Caki2 (cell line): Measurements from ENCODE around the gene PER2. TPM values are rescaled to one million over a fixed set of nuclear protein-coding genes. Genes with fewer than 3 reads are reported as not detected.
"Not testable (repeated sequence)": the region's sequence is repeated elsewhere in the genome, so short reads cannot be mapped to it uniquely, and the experiment has no call there.

ENCODE experiments used
- DNase-seq: peaks from one replicate; pipeline ENCODE4 v3.0.0-alpha.2; 2015; ENCODE audit warnings: low read depth
- in situ Hi-C: cut with HindIII; loops from 2 replicates; pipeline ENCODE4 v1.10.0; 2016; ENCODE audit warnings: low sequenced_read_pairs, low pct_unique_long_range_greater_than_20kb, mixed read lengths
- total RNA-seq: library from RNA; depleted of rRNA; stranded (reverse); fragments of >200 nt; shearing (Covaris generic); gene quantifications from 2 replicates; pipeline ENCODE4 v1.2.3, GENCODE V29; 2014; ENCODE audit warnings: low replicate concordance; rRNA removed

The PER2 gene, protein sequence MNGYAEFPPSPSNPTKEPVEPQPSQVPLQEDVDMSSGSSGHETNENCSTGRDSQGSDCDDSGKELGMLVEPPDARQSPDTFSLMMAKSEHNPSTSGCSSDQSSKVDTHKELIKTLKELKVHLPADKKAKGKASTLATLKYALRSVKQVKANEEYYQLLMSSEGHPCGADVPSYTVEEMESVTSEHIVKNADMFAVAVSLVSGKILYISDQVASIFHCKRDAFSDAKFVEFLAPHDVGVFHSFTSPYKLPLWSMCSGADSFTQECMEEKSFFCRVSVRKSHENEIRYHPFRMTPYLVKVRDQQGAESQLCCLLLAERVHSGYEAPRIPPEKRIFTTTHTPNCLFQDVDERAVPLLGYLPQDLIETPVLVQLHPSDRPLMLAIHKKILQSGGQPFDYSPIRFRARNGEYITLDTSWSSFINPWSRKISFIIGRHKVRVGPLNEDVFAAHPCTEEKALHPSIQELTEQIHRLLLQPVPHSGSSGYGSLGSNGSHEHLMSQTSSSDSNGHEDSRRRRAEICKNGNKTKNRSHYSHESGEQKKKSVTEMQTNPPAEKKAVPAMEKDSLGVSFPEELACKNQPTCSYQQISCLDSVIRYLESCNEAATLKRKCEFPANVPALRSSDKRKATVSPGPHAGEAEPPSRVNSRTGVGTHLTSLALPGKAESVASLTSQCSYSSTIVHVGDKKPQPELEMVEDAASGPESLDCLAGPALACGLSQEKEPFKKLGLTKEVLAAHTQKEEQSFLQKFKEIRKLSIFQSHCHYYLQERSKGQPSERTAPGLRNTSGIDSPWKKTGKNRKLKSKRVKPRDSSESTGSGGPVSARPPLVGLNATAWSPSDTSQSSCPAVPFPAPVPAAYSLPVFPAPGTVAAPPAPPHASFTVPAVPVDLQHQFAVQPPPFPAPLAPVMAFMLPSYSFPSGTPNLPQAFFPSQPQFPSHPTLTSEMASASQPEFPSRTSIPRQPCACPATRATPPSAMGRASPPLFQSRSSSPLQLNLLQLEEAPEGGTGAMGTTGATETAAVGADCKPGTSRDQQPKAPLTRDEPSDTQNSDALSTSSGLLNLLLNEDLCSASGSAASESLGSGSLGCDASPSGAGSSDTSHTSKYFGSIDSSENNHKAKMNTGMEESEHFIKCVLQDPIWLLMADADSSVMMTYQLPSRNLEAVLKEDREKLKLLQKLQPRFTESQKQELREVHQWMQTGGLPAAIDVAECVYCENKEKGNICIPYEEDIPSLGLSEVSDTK (N-terminal part only)
- total RNA-seq: 0.95 and 1.0 TPM in 2 replicates

DNA sequence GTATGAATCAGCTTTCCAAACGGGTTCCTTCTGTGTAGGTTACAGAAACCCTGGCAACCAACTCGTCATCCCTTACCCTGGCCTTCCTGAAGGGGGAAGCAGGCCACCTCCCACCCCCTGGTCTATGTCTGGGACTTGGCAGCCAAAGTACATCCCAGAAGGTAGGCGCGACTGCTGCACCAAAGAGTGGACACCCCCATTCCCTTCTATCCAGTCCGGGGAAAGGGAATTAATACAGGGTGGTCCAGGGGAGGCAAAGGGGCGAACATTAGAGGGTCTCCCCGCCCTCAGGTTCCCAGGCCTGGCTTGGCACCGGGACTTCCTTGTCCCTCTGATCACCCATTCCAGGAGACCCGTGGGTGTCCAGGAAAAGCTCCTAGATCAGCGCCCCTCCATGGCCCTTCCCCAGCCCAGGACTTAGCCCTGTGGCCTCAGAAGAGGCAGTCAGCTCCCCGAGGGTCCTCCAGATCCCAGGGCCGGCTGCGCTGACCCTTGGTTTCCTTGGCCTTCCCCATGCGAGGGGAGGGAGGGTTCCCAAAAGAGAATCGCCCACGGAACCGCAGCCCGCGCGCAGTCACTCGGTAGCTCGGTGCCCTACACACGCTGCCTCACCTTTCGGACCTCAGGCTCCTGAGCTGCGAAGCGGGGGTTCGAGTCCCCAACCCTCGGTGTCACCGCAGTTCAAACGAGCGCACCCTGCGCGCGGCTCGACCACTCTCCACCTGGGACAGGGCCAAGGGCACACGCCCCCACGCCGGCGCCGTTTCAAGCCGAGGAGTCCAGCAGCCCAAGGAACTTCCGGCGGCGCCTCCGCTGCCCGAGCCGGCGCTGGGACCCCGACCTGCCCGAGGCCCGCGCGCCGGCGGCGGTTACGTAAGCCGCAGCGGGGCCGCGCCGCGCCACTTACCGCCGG, at the start of gene PER2:
Gene PER2 (minus strand): TSS at position 874 of the 913 bp plus-strand sequence. CDS start 10,674 bp downstream, outside the sequence.
- in situ Hi-C loops: no loop called here
- DNase-seq: peak; percentile 74

DNA sequence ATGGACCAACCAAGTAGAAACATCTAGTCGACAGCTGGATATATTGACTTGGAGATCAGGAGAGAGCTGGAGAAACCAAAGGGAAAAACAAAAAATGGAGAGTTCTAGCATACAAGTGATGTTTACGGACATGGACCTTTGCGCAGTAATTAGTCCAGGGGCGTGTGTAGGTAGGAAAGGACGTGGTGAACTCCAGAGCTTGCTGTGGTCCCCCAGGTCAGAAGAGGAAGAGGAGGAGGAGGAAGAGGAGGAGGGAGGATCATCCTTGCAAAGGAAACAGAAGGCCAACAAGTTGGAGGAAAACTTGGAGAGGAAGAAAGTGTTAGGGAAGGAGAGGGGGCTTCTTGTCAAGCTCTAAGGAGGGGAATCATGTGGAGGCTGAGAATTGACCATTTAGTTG, 49.4 kb upstream of the PER2 start:
- in situ Hi-C loops: no loop called here
- DNase-seq: no peak

DNA sequence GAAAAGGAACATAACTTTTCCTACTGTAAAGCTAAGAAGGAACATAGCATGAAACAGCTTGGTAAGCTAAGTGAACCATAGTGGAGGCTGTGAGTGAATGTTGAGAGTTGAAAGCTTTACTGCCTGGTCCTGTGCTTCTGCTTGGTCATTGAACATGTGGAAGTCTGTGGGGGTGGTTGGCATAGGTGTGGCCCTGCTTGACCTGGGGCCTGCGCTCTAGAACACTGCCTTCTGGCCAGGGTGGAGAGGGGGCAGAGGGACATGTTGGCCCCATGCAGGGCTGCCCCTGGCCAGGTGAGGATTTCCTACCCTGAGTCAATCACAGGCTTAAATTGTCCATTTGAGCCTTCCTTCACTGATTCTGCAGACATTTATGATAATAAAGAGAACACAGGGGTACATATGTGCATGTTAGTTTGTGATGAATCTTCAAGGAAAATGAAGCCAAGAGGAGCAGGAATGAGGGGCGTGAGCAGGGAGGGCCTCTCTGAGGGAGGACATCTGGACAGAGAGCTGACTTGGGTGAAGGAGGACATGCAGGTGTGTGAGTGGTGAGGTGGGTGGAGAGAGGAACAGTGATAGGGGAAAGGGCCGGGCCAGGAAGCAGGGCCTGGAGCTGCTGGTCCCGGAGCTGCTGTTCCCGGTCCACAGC, 48.5 kb upstream of the PER2 start:
- no peak for DNase-seq

DNA sequence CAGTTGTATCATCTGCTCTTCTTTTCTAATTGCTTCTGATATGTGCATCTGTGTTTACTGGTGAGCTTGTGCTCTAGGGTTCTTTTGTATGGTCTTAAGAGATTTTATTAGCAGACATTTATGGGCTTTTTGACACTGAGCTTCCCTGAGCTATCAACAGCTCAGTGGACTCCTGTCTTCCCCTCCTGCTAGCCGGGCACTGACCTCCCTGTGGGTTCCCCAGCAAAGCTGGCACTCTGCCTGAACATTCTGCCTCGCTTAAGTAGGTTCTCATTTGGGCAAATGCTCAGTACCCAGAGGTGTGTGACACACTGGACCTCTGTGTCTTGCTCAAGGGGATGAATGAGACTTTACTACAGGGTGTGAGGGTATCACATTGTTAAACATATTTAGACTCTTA, 47.7 kb upstream of the PER2 start:
- in situ Hi-C loops: no loop called here
- no peak for DNase-seq

More for the DNA sequence above, 48.5 kb upstream of the PER2 start:
- in situ Hi-C loops: no loop called here

DNA sequence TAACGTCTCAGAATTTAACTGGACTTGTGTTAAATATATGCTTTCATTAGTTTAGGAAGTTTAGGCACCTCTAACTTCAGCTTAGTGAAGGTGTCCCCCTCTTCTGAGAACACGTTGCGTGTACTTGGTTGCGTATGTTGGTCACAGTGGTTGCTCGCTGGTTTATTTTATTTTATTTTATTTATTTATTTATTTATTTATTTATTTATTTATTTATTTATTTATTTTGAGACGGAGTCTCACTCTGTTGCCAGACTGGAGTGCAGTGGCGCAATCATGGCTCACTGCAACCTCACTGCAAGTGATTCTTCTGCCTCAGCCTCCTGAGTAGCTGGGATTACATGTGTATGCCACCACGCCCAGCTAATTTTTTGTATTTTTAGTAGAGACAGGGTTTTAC, 47.2 kb upstream of the PER2 start:
- DNase-seq, in situ Hi-C loops: not testable (repeated sequence)

DNA sequence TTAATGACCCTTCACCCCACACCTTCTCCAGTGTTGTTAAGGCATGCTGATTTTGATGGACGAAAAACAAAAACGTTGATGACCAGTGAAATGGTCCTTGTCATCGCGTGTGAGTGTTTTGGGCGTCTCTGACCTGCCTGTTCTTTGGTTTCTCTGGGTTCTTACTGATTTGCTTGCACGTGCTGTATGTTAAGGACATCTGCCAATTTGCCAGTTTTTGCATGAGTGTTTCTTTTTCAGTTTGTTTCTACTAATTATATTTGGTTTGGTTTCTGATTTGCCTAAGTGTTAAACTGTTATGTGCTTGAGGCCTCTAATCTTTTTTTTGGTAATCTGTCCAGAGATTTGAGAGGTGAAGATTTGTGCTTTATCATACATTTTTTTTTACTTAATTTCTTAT, 46.5 kb upstream of the PER2 start:
- in situ Hi-C loops: no loop called here
- no peak for DNase-seq

DNA sequence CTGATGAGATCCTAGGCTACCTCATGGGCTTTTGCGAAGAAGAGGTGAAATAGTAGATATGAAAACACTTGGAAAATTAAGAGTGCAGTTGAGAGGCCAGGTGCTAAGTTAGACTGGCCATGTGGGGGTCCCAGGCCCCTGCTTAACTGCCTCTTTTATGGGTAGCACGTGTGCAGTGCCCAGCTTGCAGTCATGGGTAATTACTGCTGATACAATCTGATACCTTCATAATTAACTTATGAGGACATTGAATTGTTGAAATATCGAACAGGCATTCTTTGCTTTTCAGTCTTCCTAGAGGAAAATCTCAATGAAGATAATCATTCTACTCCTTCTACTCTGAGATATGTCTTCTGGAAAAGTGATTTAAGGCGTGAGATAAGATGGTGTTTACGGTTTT, 43.5 kb upstream of the PER2 start:
- in situ Hi-C loops: no loop called here
- DNase-seq: no peak

DNA sequence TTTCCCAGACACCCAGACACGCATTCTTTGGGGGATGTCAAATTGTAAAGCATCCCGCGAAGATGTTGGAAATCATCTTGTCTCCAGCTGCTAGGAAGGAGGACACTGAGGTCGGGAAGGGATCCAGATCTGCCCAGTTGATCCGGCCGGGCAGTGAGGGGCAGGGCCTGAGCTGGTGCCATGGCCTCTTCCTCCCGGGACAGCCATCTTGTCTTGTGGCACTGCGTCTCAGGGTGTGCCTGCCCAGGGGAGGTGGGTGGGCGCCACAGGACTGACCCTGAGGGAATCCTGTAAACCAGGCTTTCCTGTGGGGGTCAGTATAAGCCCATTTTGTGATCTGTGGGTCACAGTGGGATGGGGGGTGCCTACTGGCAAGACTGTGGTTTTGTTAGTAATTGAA, 42.0 kb upstream of the PER2 start:
- in situ Hi-C loops: no loop called here
- DNase-seq: no peak

DNA sequence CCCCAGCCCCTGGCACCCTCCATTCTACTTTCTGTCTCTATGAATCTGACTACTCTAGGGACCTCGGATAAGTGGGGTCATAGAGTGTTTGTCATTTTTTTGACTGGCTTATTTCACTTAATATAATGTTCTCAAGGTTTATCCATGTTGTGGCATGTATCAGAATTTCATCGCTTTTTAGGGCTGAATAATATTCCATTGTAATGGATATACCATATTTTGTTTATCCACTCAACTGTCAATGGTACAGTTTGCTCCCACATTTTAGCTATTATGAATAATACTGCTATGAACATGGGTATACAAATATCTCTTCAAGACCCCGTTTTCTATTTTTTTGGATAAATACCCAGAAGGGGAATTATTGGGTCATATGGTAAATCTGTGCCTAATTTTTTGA, 39.3 kb upstream of the PER2 start:
- DNase-seq: no peak
- in situ Hi-C loops: no loop called here

DNA sequence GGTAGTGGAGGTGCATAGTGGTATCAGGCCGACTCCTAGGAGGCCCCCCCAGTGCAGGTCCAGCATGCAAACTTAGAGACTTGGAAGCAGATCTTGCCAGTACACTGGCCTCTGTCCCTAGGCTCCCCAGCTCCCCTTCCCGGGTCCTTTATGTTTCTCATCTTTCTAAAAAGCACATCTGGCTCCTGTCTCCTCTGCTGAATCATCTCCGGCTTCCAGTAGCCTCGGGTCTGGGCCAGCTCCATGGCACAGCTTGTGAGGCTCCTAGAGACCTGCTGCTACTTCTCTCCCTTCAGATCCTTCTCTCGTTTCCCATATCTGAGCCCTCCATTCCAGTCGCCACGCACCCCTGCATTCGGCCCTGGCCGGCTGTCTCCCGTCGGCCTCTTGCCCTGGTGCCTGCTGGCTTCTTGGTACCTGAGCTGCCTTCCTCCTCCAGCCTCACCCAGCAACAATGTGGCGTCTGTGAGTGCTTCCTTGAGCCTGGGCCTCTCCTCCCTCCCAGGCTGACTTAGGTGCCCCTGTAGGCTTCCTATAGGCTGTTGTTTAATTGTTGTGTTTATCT, 38.5 kb upstream of the PER2 start:
- no peak for DNase-seq
- in situ Hi-C loops: no loop called here

DNA sequence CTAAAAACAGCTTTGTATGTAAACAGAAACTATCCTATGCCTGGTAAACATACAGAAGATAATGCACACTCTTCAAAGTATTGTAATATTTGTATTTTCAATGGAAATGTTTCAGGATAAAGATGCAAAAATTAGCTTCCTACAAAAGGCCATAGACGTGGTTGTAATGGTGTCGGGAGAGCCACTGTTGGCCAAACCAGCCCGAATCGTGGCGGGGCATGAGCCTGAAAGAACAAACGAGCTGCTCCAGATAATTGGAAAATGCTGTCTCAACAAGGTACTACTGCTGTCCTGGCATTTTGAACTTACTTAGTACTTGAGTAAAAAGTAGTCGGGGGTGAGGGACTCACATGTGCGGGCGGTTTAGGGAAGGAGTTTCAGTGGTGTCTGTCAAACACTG, 37.3 kb upstream of the PER2 start:
- DNase-seq: no peak
- in situ Hi-C loops: no loop called here

DNA sequence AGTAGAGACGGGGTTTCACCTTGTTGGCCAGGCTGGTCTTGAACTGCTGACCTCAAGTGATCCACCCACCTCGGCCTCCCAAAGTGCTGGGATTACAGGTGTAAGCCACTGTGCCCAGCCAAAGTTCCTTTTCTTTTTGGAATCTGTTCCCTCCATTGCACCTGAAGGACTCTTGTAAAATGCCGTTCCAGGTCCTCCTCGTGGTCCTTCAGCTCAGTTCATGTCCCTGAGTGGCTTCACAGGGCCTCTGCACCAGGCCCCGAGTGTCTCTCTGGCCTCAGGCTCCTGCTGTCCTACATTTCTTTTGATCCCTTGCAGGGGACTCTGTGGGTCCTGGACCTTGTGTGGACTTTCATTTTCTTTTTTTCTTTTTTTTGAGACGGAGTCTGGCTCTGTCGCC, 35.8 kb upstream of the PER2 start:
- DNase-seq, in situ Hi-C loops: not testable (repeated sequence)

DNA sequence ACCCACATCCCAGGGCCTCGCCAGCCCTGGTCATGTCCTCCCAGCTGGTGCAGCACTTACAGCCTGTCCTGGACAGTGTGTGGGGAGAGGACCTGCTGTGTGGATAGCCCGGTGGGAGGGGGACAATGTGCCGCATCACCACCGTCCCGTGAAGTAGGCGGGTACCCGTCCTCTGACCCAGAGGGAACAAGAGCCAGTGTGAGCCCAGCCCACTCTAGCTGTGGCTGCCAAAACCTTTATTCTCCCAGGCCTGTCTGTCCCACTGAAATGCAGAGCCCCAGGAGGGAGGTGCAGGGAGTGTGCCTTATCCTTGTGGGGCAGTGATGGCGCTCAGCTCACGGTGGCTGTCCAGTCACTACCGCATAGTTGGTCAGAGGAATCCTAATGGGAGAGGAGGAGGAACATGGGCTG, 33.6 kb upstream of the PER2 start:
- in situ Hi-C loops: no loop called here
- DNase-seq: no peak

DNA sequence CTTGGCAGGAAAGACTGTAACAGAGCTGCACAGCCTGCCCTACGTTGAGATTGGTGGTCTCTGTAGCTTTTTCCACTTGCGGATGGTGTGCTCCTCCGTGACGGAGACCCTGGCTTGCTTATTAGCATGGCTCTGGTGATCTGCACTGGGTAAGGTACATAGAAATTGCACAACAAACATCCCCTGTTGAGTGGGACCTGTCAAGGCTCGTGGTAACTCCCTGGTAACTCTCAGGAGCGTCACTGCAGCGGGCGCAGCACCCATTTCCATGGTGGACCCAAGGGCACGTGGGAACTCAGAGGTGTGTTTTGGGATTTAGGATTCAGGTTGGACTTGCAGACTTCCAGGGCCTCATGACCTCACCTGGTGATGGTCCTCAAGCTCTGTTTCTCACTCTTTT, 33.1 kb upstream of the PER2 start:
- in situ Hi-C loops: no loop called here

DNA sequence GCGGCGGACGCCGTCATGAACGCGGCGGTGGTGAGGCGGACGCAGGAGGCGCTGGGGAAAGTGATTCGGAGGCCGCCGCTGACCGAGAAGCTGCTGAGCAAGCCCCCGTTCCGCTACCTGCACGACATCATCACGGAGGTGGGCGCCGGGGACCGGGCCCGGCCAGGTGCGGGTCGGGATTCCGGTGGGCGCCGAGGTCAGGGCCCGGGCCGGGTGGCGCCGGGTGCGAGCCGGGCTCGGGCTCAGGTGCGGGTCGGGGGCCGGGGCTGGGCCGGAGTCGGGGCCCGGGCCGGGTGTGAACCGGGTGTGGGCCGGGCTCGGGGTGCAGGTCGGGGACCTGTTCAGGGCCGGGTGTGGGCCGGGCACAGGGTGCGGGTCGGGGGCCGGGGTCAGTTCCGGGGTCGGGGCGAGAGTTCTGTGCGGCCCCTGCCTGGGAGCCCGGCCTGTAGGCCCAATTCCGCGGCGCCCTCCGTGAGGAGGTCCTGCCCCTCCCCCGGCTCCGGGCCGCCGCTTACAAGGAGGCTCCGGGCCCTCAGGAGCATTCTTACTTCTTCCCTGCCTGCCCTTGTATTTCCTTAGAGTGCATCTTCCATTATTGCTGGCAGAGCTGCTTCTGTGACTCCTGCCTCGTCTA, 32.4 kb upstream of the PER2 start:
- no peak for DNase-seq
- in situ Hi-C loops: no loop called here

More for the DNA sequence above, 33.1 kb upstream of the PER2 start:
- no peak for DNase-seq

DNA sequence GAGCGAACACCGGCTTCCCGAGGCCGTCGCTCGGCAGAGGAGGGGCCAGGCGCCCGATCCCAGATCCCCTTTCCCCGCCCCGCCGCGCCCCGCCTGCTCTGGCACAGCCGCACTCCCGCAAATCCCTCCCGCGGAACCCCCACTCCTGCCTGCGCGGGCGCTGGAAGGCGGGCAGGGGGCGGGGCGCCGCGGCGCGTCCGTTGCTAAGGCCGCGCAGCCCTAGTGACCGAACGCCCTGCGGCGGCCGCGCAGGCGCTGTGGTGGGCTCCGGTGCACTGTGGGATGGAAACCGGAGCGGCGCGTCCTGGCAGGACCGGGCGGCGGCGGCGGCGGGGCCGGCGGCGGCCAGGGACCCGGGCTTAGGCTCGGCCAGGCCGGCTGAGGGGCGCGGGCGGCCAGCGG, 31.8 kb upstream of the PER2 start, which contains the start of gene TRAF3IP1:
Gene TRAF3IP1 (plus strand): TSS at position 273 of the 402 bp plus-strand sequence. CDS start 145 bp downstream, outside the sequence.
- peak; percentile 83 for DNase-seq
- in situ Hi-C loops: no loop called here
